ENCODE measurements around the gene CATSPER1. TPM values are rescaled to one million over a fixed set of nuclear protein-coding genes. Genes with fewer than 3 reads are reported as not detected.
A peak's percentile ranks its signal among the peaks of the same experiment; 100 is the strongest.

The CATSPER1 gene
- total RNA-seq, 4 donors from 2014 or later = 0.52 TPM; not detected in 3

- TF ChIP-seq POLR2AphosphoS5 (IDR thresholded peaks at IDR 0.05) (peak; percentile 20 to 50), EP300 (IDR thresholded peaks at IDR 0.05) (no peak), POLR2A (IDR thresholded peaks at IDR 0.05; ENCODE audit: low read depth) (no peak), CTCF (IDR thresholded peaks at IDR 0.05) (peak in 2 of 3 experiments; percentile 9 to 15)
- Histone ChIP-seq H3K36me3 (peaks cover 24 to 56% (median 54%) of the 10 kb centered on the region in 4 donors), H3K4me1 (peaks cover 20 to 38% (median 29%) of the 10 kb centered on the region in 4 donors), H3K9me3 (no peaks in the 10 kb centered on the region), H3K27me3 (no peaks in the 10 kb centered on the region), H3K27ac (replicated peaks in 1 of 4) (peak overlapping the region; percentile 86 to 95 (median 94)), H3K4me3 (peak overlapping the region; percentile 69 to 93 (median 85))
- no peak for DNase-seq (ENCODE audit: extremely low spot score)
- intact Hi-C loops (cut with DNase I) = loop anchor here (5.0 kb wide), 2 partner anchors 40 to 115 kb away; partner anchors contain the start of genes FIBP and SART1
- WGBS = 0% methylated on average over 12 of the region's 40 CpGs
Observed at GRCh38 chr11:66002648-66003225, 23.5 kb downstream of the CATSPER1 start.

GRCh38 chr11:66001942-66002647 lies 24.2 kb downstream of the CATSPER1 start, which contains the start of the genes BANF1 and EIF1AD:
Gene BANF1, plus strand, starts transcription at chr11:66002503. Its CDS starts 748 bp downstream, at chr11:66003251.
Gene EIF1AD, minus strand, starts transcription at chr11:66002157. Its CDS starts 1,768 bp downstream, at chr11:66000389.
- Histone ChIP-seq H3K27ac (replicated peaks in 1 of 4) (peak within 1 kb of the TSS; percentile 86 to 95 (median 94)), H3K4me1 (peaks cover 20 to 38% (median 29%) of the 10 kb centered on the region in 4 donors), H3K9me3 (no peaks in the 10 kb centered on the region), H3K4me3 (peak within 1 kb of the TSS; percentile 69 to 93 (median 85)), H3K27me3 (no peaks in the 10 kb centered on the region), H3K36me3 (peaks cover 29 to 62% (median 60%) of the 10 kb centered on the region in 4 donors)
- under 1% methylated on average over 50 of the region's 55 CpGs for WGBS
- TF ChIP-seq CTCF (IDR thresholded peaks at IDR 0.05) (peak in 1 of 3 experiments; percentile 6), POLR2AphosphoS5 (IDR thresholded peaks at IDR 0.05) (peak; percentile 88 to 90), POLR2A (IDR thresholded peaks at IDR 0.05; ENCODE audit: low read depth) (no peak)
- intact Hi-C loops (cut with DNase I) = loop anchor here (5.0 kb wide), 2 partner anchors 40 to 115 kb away; partner anchors contain the start of genes FIBP and SART1
- peak; percentile 97 for DNase-seq (ENCODE audit: extremely low spot score)

- H3K27ac ChIP-seq (replicated peaks in 1 of 4) = no peak overlapping the region
- H3K36me3 ChIP-seq = peaks cover 33 to 51% (median 40%) of the 10 kb centered on the region in 4 donors
- DNase-seq (ENCODE audit: extremely low spot score) = no peak
- TF ChIP-seq EP300 (IDR thresholded peaks at IDR 0.05) = no peak
- TF ChIP-seq POLR2AphosphoS5 (IDR thresholded peaks at IDR 0.05) = no peak
- no peak for TF ChIP-seq CTCF (IDR thresholded peaks at IDR 0.05)
- TF ChIP-seq POLR2A (IDR thresholded peaks at IDR 0.05; ENCODE audit: low read depth) = no peak
- peaks cover 13 to 23% (median 18%) of the 10 kb centered on the region in 4 donors for H3K4me1 ChIP-seq
- H3K27me3 ChIP-seq = no peaks in the 10 kb centered on the region
- 87% methylated on average over 2 of the region's 2 CpGs for WGBS
- H3K9me3 ChIP-seq = no peaks in the 10 kb centered on the region
- intact Hi-C loops (cut with DNase I) = no loop called here
- no peak overlapping the region for H3K4me3 ChIP-seq
Observed at GRCh38 chr11:65997286-65997685, 29.0 kb downstream of the CATSPER1 start.

GRCh38 chr11:65992056-65992455 lies 34.2 kb downstream of the CATSPER1 start:
- Histone ChIP-seq H3K4me1 (peaks cover 0 to 11% (median 5%) of the 10 kb centered on the region in 4 donors), H3K4me3 (no peak overlapping the region), H3K36me3 (peaks cover 3 to 17% (median 8%) of the 10 kb centered on the region in 4 donors), H3K27ac (replicated peaks in 1 of 4) (no peak overlapping the region), H3K27me3 (no peaks in the 10 kb centered on the region), H3K9me3 (no peaks in the 10 kb centered on the region)
- no peak for DNase-seq (ENCODE audit: extremely low spot score)
- WGBS = 84% methylated on average over 5 of the region's 5 CpGs
- intact Hi-C loops (cut with DNase I) = no loop called here
- TF ChIP-seq POLR2AphosphoS5 (IDR thresholded peaks at IDR 0.05) (no peak), EP300 (IDR thresholded peaks at IDR 0.05) (no peak), POLR2A (IDR thresholded peaks at IDR 0.05; ENCODE audit: low read depth) (no peak)

Data from esophagus muscularis mucosa (tissue), 4 donors.